ENCODE measurements around the gene ERCC3. TPM values are rescaled to one million over a fixed set of nuclear protein-coding genes. Genes with fewer than 3 reads are reported as not detected.

Gene ERCC3
- total and polyA plus RNA-seq, 8 donors = 16.5 to 103 (median 34.5) TPM

- TF ChIP-seq POLR2A (IDR thresholded peaks at IDR 0.05) (no peak), POLR2AphosphoS5 (IDR thresholded peaks at IDR 0.05) (no peak), EP300 (IDR thresholded peaks at IDR 0.05) (no peak)
- TF ChIP-seq, protein P1, sequence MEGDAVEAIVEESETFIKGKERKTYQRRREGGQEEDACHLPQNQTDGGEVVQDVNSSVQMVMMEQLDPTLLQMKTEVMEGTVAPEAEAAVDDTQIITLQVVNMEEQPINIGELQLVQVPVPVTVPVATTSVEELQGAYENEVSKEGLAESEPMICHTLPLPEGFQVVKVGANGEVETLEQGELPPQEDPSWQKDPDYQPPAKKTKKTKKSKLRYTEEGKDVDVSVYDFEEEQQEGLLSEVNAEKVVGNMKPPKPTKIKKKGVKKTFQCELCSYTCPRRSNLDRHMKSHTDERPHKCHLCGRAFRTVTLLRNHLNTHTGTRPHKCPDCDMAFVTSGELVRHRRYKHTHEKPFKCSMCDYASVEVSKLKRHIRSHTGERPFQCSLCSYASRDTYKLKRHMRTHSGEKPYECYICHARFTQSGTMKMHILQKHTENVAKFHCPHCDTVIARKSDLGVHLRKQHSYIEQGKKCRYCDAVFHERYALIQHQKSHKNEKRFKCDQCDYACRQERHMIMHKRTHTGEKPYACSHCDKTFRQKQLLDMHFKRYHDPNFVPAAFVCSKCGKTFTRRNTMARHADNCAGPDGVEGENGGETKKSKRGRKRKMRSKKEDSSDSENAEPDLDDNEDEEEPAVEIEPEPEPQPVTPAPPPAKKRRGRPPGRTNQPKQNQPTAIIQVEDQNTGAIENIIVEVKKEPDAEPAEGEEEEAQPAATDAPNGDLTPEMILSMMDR (IDR thresholded peaks at IDR 0.05) = no peak
- peaks cover 11 to 75% (median 36%) of the 10 kb centered on the region in 3 donors for H3K27me3 ChIP-seq
- peaks cover 0 to 6% (median 0%) of the 10 kb centered on the region in 4 donors for H3K9me3 ChIP-seq
- H3K4me3 ChIP-seq = peak overlapping the region in 2 of 4 donors; percentile 50 to 68
- H3K4me1 ChIP-seq = peaks cover 15 to 31% (median 25%) of the 10 kb centered on the region in 4 donors
- no peak for DNase-seq
- H3K27ac ChIP-seq = no peak overlapping the region
- H3K36me3 ChIP-seq = no peaks in the 10 kb centered on the region
- intact Hi-C loops (cut with DNase I; ENCODE audit: low total_unique reads) = no loop called here
- WGBS, 5 donors = 35 to 48% (median 39%) methylated on average over 31 of the region's 31 CpGs
These were observed 73.0 kb downstream of the ERCC3 start for GRCh38 chr2:127220768-127221527.

- Histone ChIP-seq H3K4me3 (peak within 1 kb of the TSS; percentile 50 to 68 (median 51)), H3K27ac (peak within 1 kb of the TSS in 2 of 5 donors; percentile 19 to 58), H3K27me3 (peaks cover 11 to 73% (median 36%) of the 10 kb centered on the region in 3 donors), H3K9me3 (peaks cover 0 to 6% (median 0%) of the 10 kb centered on the region in 4 donors), H3K4me1 (peaks cover 14 to 25% (median 24%) of the 10 kb centered on the region in 4 donors), H3K36me3 (no peaks in the 10 kb centered on the region)
- intact Hi-C loops (cut with DNase I; ENCODE audit: low total_unique reads) = no loop called here
- 1 to 6% (median 2%) methylated on average over 18 to 43 of the region's 43 CpGs for WGBS, 5 donors
- peak in 1 of 2 donors; percentile 70 for DNase-seq
- TF ChIP-seq, protein P1 (IDR thresholded peaks at IDR 0.05) = no peak
- no peak for TF ChIP-seq EP300 (IDR thresholded peaks at IDR 0.05)
- TF ChIP-seq POLR2AphosphoS5 (IDR thresholded peaks at IDR 0.05) = no peak
- no peak for TF ChIP-seq POLR2A (IDR thresholded peaks at IDR 0.05)
These were observed 73.7 kb downstream of the ERCC3 start, which contains the start of gene CYP27C1 for GRCh38 chr2:127220102-127220767. TSS of gene CYP27C1 (minus strand) at chr2:127220299. CDS start at chr2:127220270, 29 bp downstream.

- no peaks in the 10 kb centered on the region for H3K36me3 ChIP-seq
- peaks cover 0 to 6% (median 0%) of the 10 kb centered on the region in 4 donors for H3K9me3 ChIP-seq
- H3K27me3 ChIP-seq = peaks cover 11 to 73% (median 36%) of the 10 kb centered on the region in 3 donors
- 1 to 2% (median 2%) methylated on average over 36 to 71 of the region's 71 CpGs for WGBS, 5 donors
- TF ChIP-seq, protein P1 (IDR thresholded peaks at IDR 0.05) = no peak
- intact Hi-C loops (cut with DNase I; ENCODE audit: low total_unique reads) = no loop called here
- peak overlapping the region in 2 of 5 donors; percentile 19 to 58 for H3K27ac ChIP-seq
- peak in 1 of 2 donors; percentile 77 for DNase-seq
- H3K4me3 ChIP-seq = peak overlapping the region; percentile 50 to 68 (median 51)
- peaks cover 14 to 24% (median 23%) of the 10 kb centered on the region in 4 donors for H3K4me1 ChIP-seq
These were observed 74.5 kb downstream of the ERCC3 start for GRCh38 chr2:127219171-127220070.

- H3K27me3 ChIP-seq = peaks cover 11 to 66% (median 36%) of the 10 kb centered on the region in 3 donors
- peaks cover 0 to 6% (median 0%) of the 10 kb centered on the region in 4 donors for H3K9me3 ChIP-seq
- intact Hi-C loops (cut with DNase I; ENCODE audit: low total_unique reads) = no loop called here
- H3K27ac ChIP-seq = no peak overlapping the region
- TF ChIP-seq, protein P1 (IDR thresholded peaks at IDR 0.05) = no peak
- TF ChIP-seq POLR2A (IDR thresholded peaks at IDR 0.05) = no peak
- H3K4me3 ChIP-seq = peak overlapping the region; percentile 50 to 68 (median 51)
- no peaks in the 10 kb centered on the region for H3K36me3 ChIP-seq
- 2 to 10% (median 2%) methylated on average over 24 to 35 of the region's 35 CpGs for WGBS, 5 donors
- DNase-seq = no peak
- H3K4me1 ChIP-seq = peaks cover 14 to 24% (median 23%) of the 10 kb centered on the region in 4 donors
These were observed 75.2 kb downstream of the ERCC3 start for GRCh38 chr2:127218812-127219170.

Measured in stomach (tissue), 9 donors.